HEK293 (cell line): ENCODE measurements around the gene ZNF175.

Source experiments
- GLI4 ChIP-seq: fragments of 450-650 bp; formaldehyde crosslinking; IDR thresholded peaks from 2 replicates; pipeline ENCODE4 v1.5.1; 2016; ENCODE audit warnings: missing biosample characterization, missing genetic modification characterization
- GLIS1 ChIP-seq: fragments of 450-650 bp; formaldehyde crosslinking; IDR thresholded peaks from 2 replicates; pipeline ENCODE4 v1.5.1; 2016; ENCODE audit warnings: missing biosample characterization, missing genetic modification characterization
- KLF7 ChIP-seq: fragments of 450-650 bp; formaldehyde crosslinking; IDR thresholded peaks from 2 replicates; pipeline ENCODE4 v1.5.1; 2016; ENCODE audit warnings: missing biosample characterization, missing genetic modification characterization, borderline replicate concordance
- OVOL3 ChIP-seq: fragments of 450-650 bp; formaldehyde crosslinking; IDR thresholded peaks from 2 replicates; pipeline ENCODE4 v1.5.1; 2016; ENCODE audit warnings: missing biosample characterization, missing genetic modification characterization
- ZFP41 ChIP-seq: fragments of 450-650 bp; formaldehyde crosslinking; IDR thresholded peaks from 2 replicates; pipeline ENCODE4 v1.5.1; 2016; ENCODE audit warnings: missing biosample characterization, missing genetic modification characterization, borderline replicate concordance
- ZIC2 ChIP-seq: fragments of 450-650 bp; formaldehyde crosslinking; IDR thresholded peaks from 2 replicates; pipeline ENCODE4 v1.5.1; 2016; ENCODE audit warnings: missing biosample characterization, missing genetic modification characterization
- ZNF133 ChIP-seq: fragments of 450-650 bp; formaldehyde crosslinking; IDR thresholded peaks from 2 replicates; pipeline ENCODE4 v1.5.1; 2016; ENCODE audit warnings: missing biosample characterization, missing genetic modification characterization
- ZNF138 ChIP-seq: fragments of 450-650 bp; formaldehyde crosslinking; IDR thresholded peaks from 2 replicates; pipeline ENCODE4 v1.5.1; 2016; ENCODE audit warnings: missing biosample characterization, missing genetic modification characterization, borderline replicate concordance
- ZNF24 ChIP-seq: fragments of 450-650 bp; formaldehyde crosslinking; IDR thresholded peaks from 2 replicates; pipeline ENCODE4 v1.5.1; 2016; ENCODE audit warnings: missing biosample characterization, missing genetic modification characterization
- ZNF292 ChIP-seq: fragments of 450-650 bp; formaldehyde crosslinking; IDR thresholded peaks from 2 replicates; pipeline ENCODE4 v1.5.1; 2016; ENCODE audit warnings: low read depth, missing biosample characterization, missing genetic modification characterization, borderline replicate concordance
- ZNF391 ChIP-seq: fragments of 450-650 bp; formaldehyde crosslinking; IDR thresholded peaks from 2 replicates; pipeline ENCODE4 v1.5.1; 2016; ENCODE audit warnings: low read depth, missing biosample characterization, missing genetic modification characterization, borderline replicate concordance
- ZNF501 ChIP-seq: fragments of 450-650 bp; formaldehyde crosslinking; IDR thresholded peaks from 2 replicates; pipeline ENCODE4 v1.5.1; 2016; ENCODE audit warnings: missing biosample characterization, missing genetic modification characterization
- ZNF521 ChIP-seq: fragments of 450-650 bp; formaldehyde crosslinking; IDR thresholded peaks from 2 replicates; pipeline ENCODE4 v1.5.1; 2017; ENCODE audit warnings: missing biosample characterization, mild to moderate bottlenecking, missing genetic modification characterization
- ZNF529 ChIP-seq: fragments of 450-650 bp; formaldehyde crosslinking; IDR thresholded peaks from 2 replicates; pipeline ENCODE4 v1.5.1; 2017; ENCODE audit warnings: missing genetic modification characterization, missing biosample characterization; ENCODE audit not compliant: insufficient replicate concordance
- ZNF629 ChIP-seq: fragments of 450-650 bp; formaldehyde crosslinking; IDR thresholded peaks from 2 replicates; pipeline ENCODE4 v1.5.1; 2017; ENCODE audit warnings: missing biosample characterization, missing genetic modification characterization
- ZNF658 ChIP-seq: fragments of 450-650 bp; formaldehyde crosslinking; IDR thresholded peaks from 2 replicates; pipeline ENCODE4; 2016; ENCODE audit warnings: missing biosample characterization, missing genetic modification characterization
- ZNF670 ChIP-seq: fragments of 450-650 bp; formaldehyde crosslinking; IDR thresholded peaks from 2 replicates; pipeline ENCODE4 v1.5.1; 2016; ENCODE audit warnings: missing biosample characterization, missing genetic modification characterization, low read depth
- ZSCAN23 ChIP-seq: fragments of 450-650 bp; formaldehyde crosslinking; IDR thresholded peaks from 2 replicates; pipeline ENCODE4 v1.5.1; 2016; ENCODE audit warnings: missing biosample characterization, missing genetic modification characterization
- TF ChIP-seq, protein P1 (sequence below): fragments of 450-650 bp; formaldehyde crosslinking; optimal IDR thresholded peaks from 2 replicates; pipeline ENCODE3; 2016; ENCODE audit warnings: missing biosample characterization, mild to moderate bottlenecking, missing genetic modification characterization
- TF ChIP-seq, protein P2 (sequence below): fragments of 450-650 bp; formaldehyde crosslinking; IDR thresholded peaks from 2 replicates; pipeline ENCODE4 v1.5.1; 2016; ENCODE audit warnings: missing biosample characterization, missing genetic modification characterization
- TF ChIP-seq, protein P3 (sequence below): fragments of 450-650 bp; formaldehyde crosslinking; IDR thresholded peaks from 2 replicates; pipeline ENCODE4 v1.5.1; 2016; ENCODE audit warnings: missing biosample characterization, missing genetic modification characterization
- TF ChIP-seq, protein P4 (sequence below): IDR thresholded peaks from 2 replicates; pipeline ENCODE4 v1.6.1; 2011; ENCODE audit warnings: mild to moderate bottlenecking, low read depth, low read length, borderline replicate concordance
- TF ChIP-seq, protein P5 (sequence below): fragments of 450-650 bp; formaldehyde crosslinking; IDR thresholded peaks from 2 replicates; pipeline ENCODE4 v1.5.1; 2016; ENCODE audit warnings: missing biosample characterization, missing genetic modification characterization
- TF ChIP-seq, protein P6 (sequence below): fragments of 450-650 bp; formaldehyde crosslinking; IDR thresholded peaks from 2 replicates; pipeline ENCODE4 v1.5.1; 2016; ENCODE audit warnings: missing biosample characterization, missing genetic modification characterization

Gene ZNF175

DNA sequence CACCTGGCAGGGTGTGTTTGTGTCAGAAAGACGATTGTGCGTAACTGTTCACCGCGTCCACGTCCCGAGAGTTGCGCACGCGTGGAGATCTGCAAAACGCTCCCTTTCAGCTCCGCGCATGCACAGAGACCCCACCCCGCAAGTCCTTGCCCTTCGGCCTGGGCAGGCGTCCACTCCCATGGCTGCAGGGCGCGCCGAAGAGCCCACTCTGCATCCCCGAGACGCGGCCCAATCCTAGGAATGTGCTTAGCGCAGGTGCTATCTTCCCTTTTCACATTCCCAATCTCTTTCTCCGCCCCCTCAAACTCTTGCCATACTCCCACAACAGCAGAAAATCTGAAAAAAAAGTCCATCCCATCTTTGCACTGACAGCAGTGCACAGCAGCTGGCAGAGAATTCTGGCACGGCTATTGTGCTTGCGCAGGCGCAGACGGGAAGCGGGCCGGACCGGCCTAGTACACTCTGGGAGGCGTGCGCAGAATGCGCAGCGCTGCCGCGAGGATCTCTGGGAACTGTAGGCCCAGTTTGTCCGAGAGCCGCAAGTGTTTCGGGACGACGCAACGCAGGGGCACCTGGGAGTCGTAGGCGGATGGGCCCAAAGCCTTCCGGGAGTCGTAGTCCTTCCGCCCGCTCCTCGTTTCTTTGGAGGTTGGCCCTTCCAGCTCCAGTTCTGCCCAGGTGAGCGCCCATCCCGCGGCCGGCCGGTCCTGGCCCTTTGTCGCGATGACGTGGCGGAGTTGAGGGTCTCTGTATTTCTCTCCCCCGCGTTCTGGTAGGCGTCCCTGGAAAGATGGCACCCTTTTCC lies 23.1 kb downstream of the ZNF175 start (continued):
- TF ChIP-seq ZNF292 (tag by site-specific recombination): no peak
- TF ChIP-seq, protein P1, sequence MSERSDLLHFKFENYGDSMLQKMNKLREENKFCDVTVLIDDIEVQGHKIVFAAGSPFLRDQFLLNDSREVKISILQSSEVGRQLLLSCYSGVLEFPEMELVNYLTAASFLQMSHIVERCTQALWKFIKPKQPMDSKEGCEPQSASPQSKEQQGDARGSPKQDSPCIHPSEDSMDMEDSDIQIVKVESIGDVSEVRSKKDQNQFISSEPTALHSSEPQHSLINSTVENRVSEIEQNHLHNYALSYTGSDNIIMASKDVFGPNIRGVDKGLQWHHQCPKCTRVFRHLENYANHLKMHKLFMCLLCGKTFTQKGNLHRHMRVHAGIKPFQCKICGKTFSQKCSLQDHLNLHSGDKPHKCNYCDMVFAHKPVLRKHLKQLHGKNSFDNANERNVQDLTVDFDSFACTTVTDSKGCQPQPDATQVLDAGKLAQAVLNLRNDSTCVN (tag by site-specific recombination): peak; percentile 65
- TF ChIP-seq ZNF521: no peak
- no peak for TF ChIP-seq ZSCAN23 (tag by site-specific recombination)
- no peak for TF ChIP-seq ZNF529 (tag by site-specific recombination)
- TF ChIP-seq, protein P2, sequence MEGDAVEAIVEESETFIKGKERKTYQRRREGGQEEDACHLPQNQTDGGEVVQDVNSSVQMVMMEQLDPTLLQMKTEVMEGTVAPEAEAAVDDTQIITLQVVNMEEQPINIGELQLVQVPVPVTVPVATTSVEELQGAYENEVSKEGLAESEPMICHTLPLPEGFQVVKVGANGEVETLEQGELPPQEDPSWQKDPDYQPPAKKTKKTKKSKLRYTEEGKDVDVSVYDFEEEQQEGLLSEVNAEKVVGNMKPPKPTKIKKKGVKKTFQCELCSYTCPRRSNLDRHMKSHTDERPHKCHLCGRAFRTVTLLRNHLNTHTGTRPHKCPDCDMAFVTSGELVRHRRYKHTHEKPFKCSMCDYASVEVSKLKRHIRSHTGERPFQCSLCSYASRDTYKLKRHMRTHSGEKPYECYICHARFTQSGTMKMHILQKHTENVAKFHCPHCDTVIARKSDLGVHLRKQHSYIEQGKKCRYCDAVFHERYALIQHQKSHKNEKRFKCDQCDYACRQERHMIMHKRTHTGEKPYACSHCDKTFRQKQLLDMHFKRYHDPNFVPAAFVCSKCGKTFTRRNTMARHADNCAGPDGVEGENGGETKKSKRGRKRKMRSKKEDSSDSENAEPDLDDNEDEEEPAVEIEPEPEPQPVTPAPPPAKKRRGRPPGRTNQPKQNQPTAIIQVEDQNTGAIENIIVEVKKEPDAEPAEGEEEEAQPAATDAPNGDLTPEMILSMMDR (tag by site-specific recombination): peak; percentile 9; the same call in 1 of the 2 replicates
- TF ChIP-seq, protein P3, sequence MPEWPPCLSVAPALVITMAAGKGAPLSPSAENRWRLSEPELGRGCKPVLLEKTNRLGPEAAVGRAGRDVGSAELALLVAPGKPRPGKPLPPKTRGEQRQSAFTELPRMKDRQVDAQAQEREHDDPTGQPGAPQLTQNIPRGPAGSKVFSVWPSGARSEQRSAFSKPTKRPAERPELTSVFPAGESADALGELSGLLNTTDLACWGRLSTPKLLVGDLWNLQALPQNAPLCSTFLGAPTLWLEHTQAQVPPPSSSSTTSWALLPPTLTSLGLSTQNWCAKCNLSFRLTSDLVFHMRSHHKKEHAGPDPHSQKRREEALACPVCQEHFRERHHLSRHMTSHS (tag by site-specific recombination): no peak
- peak; percentile 61 for TF ChIP-seq ZNF501 (tag by site-specific recombination)
- TF ChIP-seq ZNF138 (tag by site-specific recombination): no peak
- TF ChIP-seq GLI4 (tag by site-specific recombination): no peak
- peak; percentile 61; the same call in 1 of the 2 replicates for TF ChIP-seq GLIS1 (tag by site-specific recombination)
- TF ChIP-seq ZNF670 (tag by site-specific recombination): no peak
- TF ChIP-seq, protein P4, sequence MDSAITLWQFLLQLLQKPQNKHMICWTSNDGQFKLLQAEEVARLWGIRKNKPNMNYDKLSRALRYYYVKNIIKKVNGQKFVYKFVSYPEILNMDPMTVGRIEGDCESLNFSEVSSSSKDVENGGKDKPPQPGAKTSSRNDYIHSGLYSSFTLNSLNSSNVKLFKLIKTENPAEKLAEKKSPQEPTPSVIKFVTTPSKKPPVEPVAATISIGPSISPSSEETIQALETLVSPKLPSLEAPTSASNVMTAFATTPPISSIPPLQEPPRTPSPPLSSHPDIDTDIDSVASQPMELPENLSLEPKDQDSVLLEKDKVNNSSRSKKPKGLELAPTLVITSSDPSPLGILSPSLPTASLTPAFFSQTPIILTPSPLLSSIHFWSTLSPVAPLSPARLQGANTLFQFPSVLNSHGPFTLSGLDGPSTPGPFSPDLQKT: no peak
- 0 out of 2 replicates have a peak, but pooled peaks have one; percentile 11 for TF ChIP-seq ZNF133 (tag by site-specific recombination)
- TF ChIP-seq ZNF629 (tag by site-specific recombination): 0 out of 2 replicates have a peak, but pooled peaks have one; percentile 12
- no peak for TF ChIP-seq ZIC2 (tag by site-specific recombination)
- TF ChIP-seq, protein P5, sequence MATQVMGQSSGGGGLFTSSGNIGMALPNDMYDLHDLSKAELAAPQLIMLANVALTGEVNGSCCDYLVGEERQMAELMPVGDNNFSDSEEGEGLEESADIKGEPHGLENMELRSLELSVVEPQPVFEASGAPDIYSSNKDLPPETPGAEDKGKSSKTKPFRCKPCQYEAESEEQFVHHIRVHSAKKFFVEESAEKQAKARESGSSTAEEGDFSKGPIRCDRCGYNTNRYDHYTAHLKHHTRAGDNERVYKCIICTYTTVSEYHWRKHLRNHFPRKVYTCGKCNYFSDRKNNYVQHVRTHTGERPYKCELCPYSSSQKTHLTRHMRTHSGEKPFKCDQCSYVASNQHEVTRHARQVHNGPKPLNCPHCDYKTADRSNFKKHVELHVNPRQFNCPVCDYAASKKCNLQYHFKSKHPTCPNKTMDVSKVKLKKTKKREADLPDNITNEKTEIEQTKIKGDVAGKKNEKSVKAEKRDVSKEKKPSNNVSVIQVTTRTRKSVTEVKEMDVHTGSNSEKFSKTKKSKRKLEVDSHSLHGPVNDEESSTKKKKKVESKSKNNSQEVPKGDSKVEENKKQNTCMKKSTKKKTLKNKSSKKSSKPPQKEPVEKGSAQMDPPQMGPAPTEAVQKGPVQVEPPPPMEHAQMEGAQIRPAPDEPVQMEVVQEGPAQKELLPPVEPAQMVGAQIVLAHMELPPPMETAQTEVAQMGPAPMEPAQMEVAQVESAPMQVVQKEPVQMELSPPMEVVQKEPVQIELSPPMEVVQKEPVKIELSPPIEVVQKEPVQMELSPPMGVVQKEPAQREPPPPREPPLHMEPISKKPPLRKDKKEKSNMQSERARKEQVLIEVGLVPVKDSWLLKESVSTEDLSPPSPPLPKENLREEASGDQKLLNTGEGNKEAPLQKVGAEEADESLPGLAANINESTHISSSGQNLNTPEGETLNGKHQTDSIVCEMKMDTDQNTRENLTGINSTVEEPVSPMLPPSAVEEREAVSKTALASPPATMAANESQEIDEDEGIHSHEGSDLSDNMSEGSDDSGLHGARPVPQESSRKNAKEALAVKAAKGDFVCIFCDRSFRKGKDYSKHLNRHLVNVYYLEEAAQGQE (tag by site-specific recombination): no peak
- no peak for TF ChIP-seq ZNF658 (tag by site-specific recombination)
- TF ChIP-seq ZNF24 (tag by site-specific recombination): 0 out of 2 replicates have a peak, but pooled peaks have one; percentile 2
- 0 out of 2 replicates have a peak, but pooled peaks have one; percentile 48 for TF ChIP-seq KLF7
- TF ChIP-seq, protein P6, sequence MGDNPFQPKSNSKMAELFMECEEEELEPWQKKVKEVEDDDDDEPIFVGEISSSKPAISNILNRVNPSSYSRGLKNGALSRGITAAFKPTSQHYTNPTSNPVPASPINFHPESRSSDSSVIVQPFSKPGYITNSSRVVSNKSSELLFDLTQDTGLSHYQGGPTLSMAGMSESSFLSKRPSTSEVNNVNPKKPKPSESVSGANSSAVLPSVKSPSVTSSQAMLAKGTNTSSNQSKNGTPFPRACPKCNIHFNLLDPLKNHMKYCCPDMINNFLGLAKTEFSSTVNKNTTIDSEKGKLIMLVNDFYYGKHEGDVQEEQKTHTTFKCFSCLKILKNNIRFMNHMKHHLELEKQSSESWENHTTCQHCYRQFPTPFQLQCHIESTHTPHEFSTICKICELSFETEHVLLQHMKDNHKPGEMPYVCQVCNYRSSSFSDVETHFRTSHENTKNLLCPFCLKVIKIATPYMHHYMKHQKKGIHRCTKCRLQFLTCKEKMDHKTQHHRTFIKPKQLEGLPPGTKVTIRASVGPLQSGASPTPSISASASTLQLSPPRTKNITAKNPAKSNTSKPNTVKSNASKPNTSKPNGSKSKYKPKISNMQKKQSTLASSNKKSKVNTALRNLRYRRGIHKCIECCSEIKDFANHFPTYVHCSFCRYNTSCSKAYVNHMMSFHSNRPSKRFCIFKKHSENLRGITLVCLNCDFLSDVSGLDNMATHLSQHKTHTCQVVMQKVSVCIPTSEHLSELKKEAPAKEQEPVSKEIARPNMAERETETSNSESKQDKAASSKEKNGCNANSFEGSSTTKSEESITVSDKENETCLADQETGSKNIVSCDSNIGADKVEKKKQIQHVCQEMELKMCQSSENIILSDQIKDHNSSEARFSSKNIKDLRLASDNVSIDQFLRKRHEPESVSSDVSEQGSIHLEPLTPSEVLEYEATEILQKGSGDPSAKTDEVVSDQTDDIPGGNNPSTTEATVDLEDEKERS: no peak
- no peak for TF ChIP-seq ZFP41 (tag by site-specific recombination)
- no peak for TF ChIP-seq ZNF391 (tag by site-specific recombination)
- TF ChIP-seq OVOL3: no peak
